ENCODE results near the gene CACNA1D.
A peak's percentile ranks its signal among the peaks of the same experiment; 100 is the strongest.

Gene CACNA1D

GRCh38 chr3:53833053-53833645, 338.7 kb downstream of the CACNA1D start:
- FAIRE-seq (no peak), DNase-seq (ENCODE audit: insufficient read length, low spot score) (no peak)

GRCh38 chr3:53833700-53834099, 339.3 kb downstream of the CACNA1D start:
- DNase-seq (ENCODE audit: insufficient read length, low spot score) = no peak
- FAIRE-seq = no peak

GRCh38 chr3:53834429-53835095, 340.2 kb downstream of the CACNA1D start:
- DNase-seq (ENCODE audit: insufficient read length, low spot score) (no peak), FAIRE-seq (no peak)

DNA sequence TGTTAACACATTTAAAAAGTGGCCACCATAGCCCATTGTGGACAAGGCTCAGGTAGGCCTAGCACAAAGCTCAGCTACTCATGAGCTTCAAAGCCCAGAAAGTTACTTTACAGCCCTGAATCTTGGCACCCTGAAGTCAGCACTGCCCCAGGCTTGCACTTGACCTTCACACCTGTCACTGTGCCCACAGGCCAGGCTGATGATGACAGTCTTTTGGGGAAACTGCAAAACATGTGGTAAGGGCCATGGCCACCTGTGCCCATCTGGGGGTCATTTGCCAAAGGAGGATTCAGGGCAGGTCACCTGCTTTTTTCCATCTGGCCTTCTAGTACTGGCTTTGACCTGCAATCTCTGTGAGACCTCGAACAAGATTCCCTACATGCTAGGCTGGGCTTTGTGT, 340.8 kb downstream of the CACNA1D start:
- DNase-seq (ENCODE audit: insufficient read length, low spot score) (no peak), FAIRE-seq (no peak)

DNA sequence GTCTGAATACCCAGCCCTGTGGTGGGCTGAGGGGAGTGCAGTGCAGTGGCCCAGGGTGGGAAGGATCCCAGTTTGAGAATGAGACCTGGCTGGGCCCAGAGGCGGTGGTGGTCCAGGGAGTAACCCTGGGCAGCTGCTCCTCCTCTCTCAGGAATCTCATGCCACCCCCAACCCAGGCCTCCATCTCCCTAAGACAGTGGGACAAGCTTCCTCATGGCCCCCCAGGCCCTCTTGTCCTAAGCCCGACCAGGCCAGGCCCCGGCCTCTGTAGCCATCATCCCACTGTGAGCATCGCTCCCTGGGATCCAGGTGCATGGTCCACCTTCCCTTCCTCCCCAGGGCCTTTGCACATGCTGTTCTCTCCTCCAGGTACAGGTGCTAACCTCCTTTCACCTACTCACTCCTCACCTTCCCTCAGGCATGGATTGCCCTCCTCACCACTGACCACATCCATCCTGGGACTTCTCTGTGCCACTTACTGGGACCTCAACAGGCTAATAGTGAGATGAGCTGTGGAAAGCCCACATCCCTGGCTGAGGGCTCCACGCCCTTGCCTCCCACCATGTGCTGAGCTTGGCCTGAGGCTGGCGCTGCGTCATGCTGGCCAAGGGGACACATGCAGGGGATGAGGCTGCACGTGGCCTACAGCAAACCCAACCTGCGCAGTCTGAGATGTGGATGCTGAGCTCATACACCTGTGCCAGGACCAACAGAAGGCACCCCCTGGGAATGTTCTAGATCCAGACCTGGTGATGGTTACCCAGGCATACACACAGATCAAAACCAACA, 341.9 kb downstream of the CACNA1D start:
- DNase-seq (ENCODE audit: insufficient read length, low spot score) = no peak
- FAIRE-seq = no peak

GRCh38 chr3:53837331-53837730, 342.9 kb downstream of the CACNA1D start:
- no peak for FAIRE-seq
- no peak for DNase-seq (ENCODE audit: insufficient read length, low spot score)

DNA sequence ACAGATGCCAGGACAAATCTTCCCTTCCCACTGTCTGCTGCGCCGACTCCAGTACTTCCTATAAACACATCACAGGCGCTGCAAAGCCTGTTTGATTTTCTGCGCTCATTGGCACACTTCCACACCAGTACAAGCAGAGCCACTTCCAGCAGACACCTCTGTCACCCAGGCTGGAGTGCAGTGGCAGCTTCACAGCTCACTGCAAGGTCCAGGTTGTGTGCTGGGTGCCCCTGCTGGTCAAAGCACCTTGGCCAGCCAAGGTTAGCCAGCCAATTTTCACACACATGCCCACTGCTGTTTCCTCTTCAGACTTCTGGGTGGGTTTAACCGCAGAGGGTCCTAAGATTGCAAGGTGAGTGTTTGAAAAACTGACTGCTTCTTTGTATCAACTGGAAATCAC, 346.9 kb downstream of the CACNA1D start:
- no peak for DNase-seq (ENCODE audit: insufficient read length, low spot score)
- FAIRE-seq = peak; percentile 18

- no peak for FAIRE-seq
- no peak for DNase-seq (ENCODE audit: insufficient read length, low spot score)
These were observed 348.2 kb downstream of the CACNA1D start for GRCh38 chr3:53842436-53843194.

GRCh38 chr3:53843195-53844177, 349.1 kb downstream of the CACNA1D start:
- DNase-seq (ENCODE audit: insufficient read length, low spot score) = peak; percentile 51
- FAIRE-seq = peak; percentile 98

DNA sequence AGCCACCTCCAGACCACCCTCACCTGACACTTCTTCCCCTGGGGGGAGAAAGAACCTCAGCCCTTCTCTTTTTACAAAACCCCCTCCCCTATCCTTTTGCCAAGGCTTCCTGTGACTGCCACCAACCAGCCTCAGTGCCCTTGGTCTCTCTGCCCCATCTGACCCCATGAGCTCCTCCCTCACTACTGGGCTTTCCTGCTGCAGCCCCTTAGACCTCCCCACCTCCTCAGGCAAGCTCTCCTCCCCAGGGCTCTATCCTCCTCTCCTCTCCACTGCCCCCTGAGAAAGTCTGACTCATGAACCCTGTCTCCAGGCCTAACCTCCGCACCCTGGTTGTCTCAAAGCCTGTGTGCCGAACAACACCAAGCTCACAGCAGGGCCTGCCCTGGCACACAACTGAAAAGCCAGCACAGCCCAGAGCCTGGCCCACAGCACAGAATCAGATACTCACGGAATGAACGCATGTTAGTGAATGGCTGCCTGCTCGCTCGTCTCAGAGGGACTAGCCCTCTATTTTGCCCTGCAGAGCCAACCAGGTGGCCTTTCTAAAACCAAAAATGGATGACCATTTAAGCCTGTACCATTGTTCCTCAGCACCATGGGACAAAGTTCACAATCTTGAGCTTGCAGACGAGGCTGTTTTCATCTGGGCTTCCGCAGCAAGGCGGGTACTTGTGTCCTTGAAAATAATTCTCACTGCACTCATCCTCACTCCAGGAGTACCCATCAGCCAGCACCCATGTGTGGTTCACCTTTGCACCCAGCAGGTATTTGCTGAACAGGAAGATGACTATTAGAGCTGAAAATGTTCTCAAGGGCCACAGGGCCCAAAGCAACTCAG, 350.1 kb downstream of the CACNA1D start:
- DNase-seq (ENCODE audit: insufficient read length, low spot score) = no peak
- FAIRE-seq = peak; percentile 14

DNA sequence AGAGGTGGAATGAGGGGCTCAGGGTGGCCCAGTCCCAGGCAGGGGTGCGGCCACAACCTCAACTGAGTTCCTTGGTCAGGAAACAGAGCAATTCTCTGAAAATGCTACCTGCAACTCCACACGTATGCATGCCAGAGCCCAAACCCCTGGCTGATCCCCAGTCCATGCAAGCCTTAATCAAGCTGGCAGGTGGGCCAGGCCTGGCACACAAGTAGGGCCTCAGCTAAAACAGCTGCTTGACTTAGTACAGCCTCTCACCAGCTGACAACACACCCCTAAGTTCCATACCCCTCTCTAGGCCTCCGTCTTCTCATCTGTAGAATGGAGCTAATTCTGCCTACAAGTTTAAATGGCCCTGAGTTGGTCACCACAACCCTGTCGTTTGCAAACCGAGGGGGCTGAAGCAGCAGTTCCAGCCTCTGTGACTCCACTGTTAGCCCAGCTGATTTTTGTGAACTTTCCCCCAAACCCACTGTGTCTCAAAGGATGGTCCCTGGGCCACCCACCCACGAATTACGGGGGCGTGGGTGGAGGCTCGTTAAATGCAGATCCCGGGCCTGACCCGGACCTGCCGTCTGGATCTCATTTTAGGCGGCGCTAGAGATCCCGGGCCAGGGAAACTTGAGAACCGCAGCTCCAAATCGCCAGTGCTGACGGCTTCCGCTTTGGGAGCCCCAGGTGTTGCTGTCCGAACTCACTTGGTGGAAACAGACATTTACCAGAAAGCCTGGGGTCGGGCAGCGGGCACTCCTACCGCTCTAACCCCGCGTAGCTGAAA, 350.9 kb downstream of the CACNA1D start:
- peak; percentile 40 for DNase-seq (ENCODE audit: insufficient read length, low spot score)
- peak; percentile 78 for FAIRE-seq

DNA sequence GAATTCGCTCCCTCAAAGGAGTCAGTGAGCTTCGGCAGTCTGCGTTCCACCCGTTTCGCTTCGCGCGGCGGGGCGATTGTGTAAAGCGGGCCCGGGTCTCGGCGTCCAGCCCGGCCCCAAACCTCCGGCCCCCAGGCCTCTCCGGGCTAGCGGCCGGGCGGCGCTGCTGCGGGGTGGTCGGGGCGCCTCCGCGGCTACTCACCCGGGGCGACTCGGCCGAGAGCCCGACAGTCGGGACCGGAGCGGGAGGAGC, 351.4 kb downstream of the CACNA1D start:
- FAIRE-seq (no peak), DNase-seq (ENCODE audit: insufficient read length, low spot score) (no peak)

GRCh38 chr3:53846134-53846850, 351.9 kb downstream of the CACNA1D start, which contains the start of the genes CHDH and IL17RB:
Gene CHDH, minus strand, starts transcription at chr3:53846419. Its CDS starts 22,411 bp downstream, at chr3:53824008.
Gene IL17RB, plus strand, starts transcription at chr3:53846568. Its CDS starts 21 bp downstream, at chr3:53846589.
- DNase-seq (ENCODE audit: insufficient read length, low spot score) (peak; percentile 53), FAIRE-seq (no peak)

DNA sequence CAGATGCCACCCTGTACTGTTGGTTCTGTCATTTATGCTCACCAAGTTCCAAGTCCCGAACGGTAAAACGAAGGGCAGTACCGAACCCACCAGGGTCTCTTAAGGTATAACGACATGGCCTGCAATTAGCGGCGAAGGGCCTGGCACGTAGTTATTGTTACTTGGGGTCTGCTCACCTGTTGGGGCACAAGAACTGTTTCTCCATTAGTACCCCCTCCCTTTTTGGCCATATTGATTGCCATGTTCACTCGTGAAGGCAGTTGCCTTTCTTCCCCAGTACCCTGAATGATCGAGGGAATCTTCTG, 352.4 kb downstream of the CACNA1D start:
- FAIRE-seq (no peak), DNase-seq (ENCODE audit: insufficient read length, low spot score) (no peak)

DNA sequence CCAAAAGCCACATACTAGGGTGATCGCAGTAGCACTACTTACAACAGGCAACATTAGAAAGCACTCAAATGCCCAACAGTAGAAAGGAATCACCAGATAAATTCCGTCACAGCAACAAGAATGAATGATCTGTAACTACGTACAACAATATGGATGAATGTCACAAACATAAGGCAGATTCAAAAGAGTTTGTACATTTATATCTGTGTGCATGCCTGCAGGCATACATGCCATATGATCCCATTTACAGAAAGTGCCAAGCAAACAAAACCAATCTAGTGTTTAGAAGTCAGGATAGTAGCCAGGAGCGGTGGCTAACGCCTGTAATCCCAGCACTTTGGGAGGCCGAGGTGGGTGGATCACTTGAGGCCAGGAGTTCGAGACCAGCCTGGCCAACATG, 355.5 kb downstream of the CACNA1D start:
- DNase-seq (ENCODE audit: insufficient read length, low spot score) (no peak), FAIRE-seq (no peak)

GRCh38 chr3:53850895-53851294, 356.5 kb downstream of the CACNA1D start:
- no peak for DNase-seq (ENCODE audit: insufficient read length, low spot score)
- FAIRE-seq = no peak

GRCh38 chr3:53856964-53857363, 362.6 kb downstream of the CACNA1D start:
- FAIRE-seq (no peak), DNase-seq (ENCODE audit: insufficient read length, low spot score) (no peak)
